ENCODE measurements around the gene ELK4.
"Not testable (repeated sequence)": the region's sequence is repeated elsewhere in the genome, so short reads cannot be mapped to it uniquely, and the experiment has no call there.

The ELK4 gene

GRCh38 chr1:205664399-205665017 lies 32.7 kb upstream of the ELK4 start:
- no peak for DNase-seq (ENCODE audit: low read depth)

- DNase-seq (ENCODE audit: low read depth): no peak
Measured at GRCh38 chr1:205663286-205663936, 31.6 kb upstream of the ELK4 start.

- no peak for DNase-seq (ENCODE audit: low read depth)
Measured at GRCh38 chr1:205662791-205663190, 31.0 kb upstream of the ELK4 start.

GRCh38 chr1:205662135-205662738 lies 30.4 kb upstream of the ELK4 start:
- no peak for DNase-seq (ENCODE audit: low read depth)

GRCh38 chr1:205661429-205662134 lies 29.8 kb upstream of the ELK4 start:
- DNase-seq (ENCODE audit: low read depth): no peak

GRCh38 chr1:205660361-205660760 lies 28.6 kb upstream of the ELK4 start:
- no peak for DNase-seq (ENCODE audit: low read depth)

- peak; percentile 38 for DNase-seq (ENCODE audit: low read depth)
Measured at GRCh38 chr1:205658943-205659581, 27.3 kb upstream of the ELK4 start.

- DNase-seq (ENCODE audit: low read depth): no peak
Measured at GRCh38 chr1:205656236-205656635, 24.4 kb upstream of the ELK4 start.

GRCh38 chr1:205652984-205653383 lies 21.2 kb upstream of the ELK4 start:
- no peak for DNase-seq (ENCODE audit: low read depth)

- DNase-seq (ENCODE audit: low read depth): no peak
Measured at GRCh38 chr1:205650241-205650640, 18.4 kb upstream of the ELK4 start.

GRCh38 chr1:205645519-205645918 lies 13.7 kb upstream of the ELK4 start:
- DNase-seq (ENCODE audit: low read depth): no peak

GRCh38 chr1:205642679-205643307 lies 11.0 kb upstream of the ELK4 start:
- no peak for DNase-seq (ENCODE audit: low read depth)

GRCh38 chr1:205639567-205639966 lies 7.8 kb upstream of the ELK4 start:
- DNase-seq (ENCODE audit: low read depth): no peak

GRCh38 chr1:205637854-205638468 lies 6.2 kb upstream of the ELK4 start:
- no peak for DNase-seq (ENCODE audit: low read depth)

GRCh38 chr1:205636732-205637131 lies 4.9 kb upstream of the ELK4 start:
- DNase-seq (ENCODE audit: low read depth): no peak

- DNase-seq (ENCODE audit: low read depth): not testable (repeated sequence)
Measured at GRCh38 chr1:205636138-205636530, 4.3 kb upstream of the ELK4 start.

GRCh38 chr1:205633421-205633976 lies 1.7 kb upstream of the ELK4 start:
- no peak for DNase-seq (ENCODE audit: low read depth)

GRCh38 chr1:205632669-205633169 lies 908 bp upstream of the ELK4 start:
- no peak for DNase-seq (ENCODE audit: low read depth)

- peak; percentile 37 for DNase-seq (ENCODE audit: low read depth)
Measured at GRCh38 chr1:205631010-205631767, 622 bp downstream of the ELK4 start.

GRCh38 chr1:205630651-205631009 lies 1.2 kb downstream of the ELK4 start:
- no peak for DNase-seq (ENCODE audit: low read depth)
